Measurements from ENCODE around the gene RNF151.
"Not testable (repeated sequence)": the region's sequence is repeated elsewhere in the genome, so short reads cannot be mapped to it uniquely, and the experiment has no call there.

RNF151 gene

GRCh38 chr16:1939833-1940232, 26.8 kb upstream of the RNF151 start:
- not testable (repeated sequence) for DNase-seq

GRCh38 chr16:1940273-1941161, 26.1 kb upstream of the RNF151 start:
- DNase-seq: no peak

- DNase-seq: no peak
These were observed 25.3 kb upstream of the RNF151 start for GRCh38 chr16:1941162-1942046.

GRCh38 chr16:1942047-1942809, 24.4 kb upstream of the RNF151 start:
- DNase-seq: no peak

- peak; percentile 100 for DNase-seq
These were observed 23.6 kb upstream of the RNF151 start, which contains the start of gene MSRB1 for GRCh38 chr16:1942810-1943726. Gene MSRB1, minus strand, starts transcription at chr16:1943199. Its CDS starts 43 bp downstream, at chr16:1943156.

- DNase-seq: no peak
These were observed 21.9 kb upstream of the RNF151 start for GRCh38 chr16:1944612-1945199.

GRCh38 chr16:1945559-1946391, 20.9 kb upstream of the RNF151 start:
- DNase-seq: no peak

GRCh38 chr16:1946495-1947368, 19.9 kb upstream of the RNF151 start:
- DNase-seq: no peak

GRCh38 chr16:1947369-1947670, 19.3 kb upstream of the RNF151 start:
- DNase-seq: no peak

GRCh38 chr16:1949507-1949906, 17.1 kb upstream of the RNF151 start:
- no peak for DNase-seq

- DNase-seq: no peak
These were observed 16.6 kb upstream of the RNF151 start for GRCh38 chr16:1950047-1950446.

GRCh38 chr16:1950559-1950958, 16.1 kb upstream of the RNF151 start:
- DNase-seq: no peak

GRCh38 chr16:1953734-1954133, 12.9 kb upstream of the RNF151 start:
- DNase-seq: no peak

- DNase-seq: not testable (repeated sequence)
These were observed 9.1 kb upstream of the RNF151 start for GRCh38 chr16:1957434-1958142.

- DNase-seq: not testable (repeated sequence)
These were observed 8.5 kb upstream of the RNF151 start for GRCh38 chr16:1958143-1958491.

- DNase-seq: no peak
These were observed 7.9 kb upstream of the RNF151 start for GRCh38 chr16:1958715-1959268.

GRCh38 chr16:1959269-1960039, 7.2 kb upstream of the RNF151 start, which contains the start of gene NDUFB10:
Gene NDUFB10, plus strand, starts transcription at chr16:1959538. Its CDS starts 87 bp downstream, at chr16:1959625.
- DNase-seq: peak; percentile 95
